Coronary artery (tissue), 2 donors: ENCODE results near the gene PRKCH.
A peak's percentile ranks its signal among the peaks of the same experiment; 100 is the strongest.

Source experiments
- DNase-seq: peaks from one replicate; pipeline ENCODE4 v3.0.0-alpha.2; 2017; ENCODE audit warnings: low spot score
- H3K27ac ChIP-seq, 2 donors: fragments of 200-600 bp; sonication (generic); one replicate each; pipeline ENCODE4 v1.5.1; 2016 to 2019
- H3K4me3 ChIP-seq: fragments of 200-600 bp; sonication (generic); 2 replicates; pipeline ENCODE4 v1.5.1; 2016; ENCODE audit warnings: mild to moderate bottlenecking, moderate library complexity
- TF ChIP-seq, protein P1 (sequence below): fragments of 200-600 bp; sonication (generic); IDR thresholded peaks from one replicate; pipeline ENCODE4 v1.5.1; 2019; ENCODE audit warnings: antibody characterized with exemption

Gene PRKCH

DNA sequence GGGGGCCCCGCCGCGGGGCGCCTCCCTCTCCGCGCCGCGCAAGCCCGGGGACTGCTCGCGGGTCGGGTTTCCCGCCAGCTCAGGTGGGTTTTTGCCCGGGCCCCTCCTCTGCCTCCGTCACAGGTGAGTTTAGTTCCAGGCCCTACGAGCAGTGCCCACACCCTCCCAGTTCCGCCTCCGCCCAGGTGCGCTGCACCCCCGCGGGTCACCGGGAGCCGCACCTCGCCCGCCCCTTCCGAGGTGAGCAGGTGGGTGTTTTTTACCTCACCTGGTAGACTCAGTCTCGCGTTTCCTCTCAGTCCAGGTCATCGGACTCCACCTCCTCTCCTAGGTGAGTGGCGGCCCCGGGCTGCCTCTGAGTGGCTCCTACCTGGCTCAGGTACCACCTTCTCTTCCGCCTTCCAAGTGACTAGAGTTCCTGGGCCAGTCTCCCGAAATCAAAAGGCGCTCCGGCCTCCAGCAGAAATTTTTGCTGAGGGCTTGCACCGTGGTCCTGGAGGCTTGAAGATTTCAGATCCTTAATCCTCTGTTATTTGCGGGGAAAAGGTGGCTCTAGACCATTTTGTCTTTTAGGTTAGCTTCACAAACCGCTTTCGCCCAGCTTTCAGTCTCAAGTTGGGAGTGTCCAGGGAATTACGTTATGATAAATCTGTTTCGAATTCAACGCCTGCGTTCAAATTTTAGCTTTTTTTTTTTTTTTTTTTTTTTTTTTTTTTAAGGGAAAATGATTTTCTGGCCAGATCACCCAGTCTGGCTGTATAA, 40.0 kb upstream of the PRKCH start, which contains the start of gene TMEM30B:
TMEM30B (minus strand) TSS at position 153 of the 762 bp plus-strand sequence. CDS start 191 bp downstream, outside the sequence.
- TF ChIP-seq, protein P1, sequence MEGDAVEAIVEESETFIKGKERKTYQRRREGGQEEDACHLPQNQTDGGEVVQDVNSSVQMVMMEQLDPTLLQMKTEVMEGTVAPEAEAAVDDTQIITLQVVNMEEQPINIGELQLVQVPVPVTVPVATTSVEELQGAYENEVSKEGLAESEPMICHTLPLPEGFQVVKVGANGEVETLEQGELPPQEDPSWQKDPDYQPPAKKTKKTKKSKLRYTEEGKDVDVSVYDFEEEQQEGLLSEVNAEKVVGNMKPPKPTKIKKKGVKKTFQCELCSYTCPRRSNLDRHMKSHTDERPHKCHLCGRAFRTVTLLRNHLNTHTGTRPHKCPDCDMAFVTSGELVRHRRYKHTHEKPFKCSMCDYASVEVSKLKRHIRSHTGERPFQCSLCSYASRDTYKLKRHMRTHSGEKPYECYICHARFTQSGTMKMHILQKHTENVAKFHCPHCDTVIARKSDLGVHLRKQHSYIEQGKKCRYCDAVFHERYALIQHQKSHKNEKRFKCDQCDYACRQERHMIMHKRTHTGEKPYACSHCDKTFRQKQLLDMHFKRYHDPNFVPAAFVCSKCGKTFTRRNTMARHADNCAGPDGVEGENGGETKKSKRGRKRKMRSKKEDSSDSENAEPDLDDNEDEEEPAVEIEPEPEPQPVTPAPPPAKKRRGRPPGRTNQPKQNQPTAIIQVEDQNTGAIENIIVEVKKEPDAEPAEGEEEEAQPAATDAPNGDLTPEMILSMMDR, result no peak
- DNase-seq, result no peak
- Histone ChIP-seq H3K27ac (peak within 1 kb of the TSS; percentile 55 to 86), H3K4me3 (peak within 1 kb of the TSS; percentile 68)

DNA sequence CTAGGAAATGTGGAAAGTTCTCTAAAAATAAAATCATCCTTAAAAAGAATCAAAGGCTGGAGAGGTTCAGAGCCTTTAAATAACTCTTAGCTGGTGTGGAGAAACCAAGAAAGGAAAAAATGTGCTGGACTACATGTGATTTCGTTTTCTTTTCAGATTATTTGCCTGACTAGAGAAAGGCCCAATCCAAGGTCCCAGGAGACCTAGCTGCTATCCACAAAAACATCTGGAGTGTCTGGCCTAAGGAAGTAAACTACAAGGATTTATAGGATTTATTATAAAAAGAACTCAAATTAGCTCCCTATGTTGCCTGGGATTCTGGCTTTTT, 39.5 kb upstream of the PRKCH start:
- DNase-seq, result no peak
- H3K4me3 ChIP-seq, result no peak overlapping the region
- H3K27ac ChIP-seq, result no peak overlapping the region
- TF ChIP-seq, protein P1, result no peak

DNA sequence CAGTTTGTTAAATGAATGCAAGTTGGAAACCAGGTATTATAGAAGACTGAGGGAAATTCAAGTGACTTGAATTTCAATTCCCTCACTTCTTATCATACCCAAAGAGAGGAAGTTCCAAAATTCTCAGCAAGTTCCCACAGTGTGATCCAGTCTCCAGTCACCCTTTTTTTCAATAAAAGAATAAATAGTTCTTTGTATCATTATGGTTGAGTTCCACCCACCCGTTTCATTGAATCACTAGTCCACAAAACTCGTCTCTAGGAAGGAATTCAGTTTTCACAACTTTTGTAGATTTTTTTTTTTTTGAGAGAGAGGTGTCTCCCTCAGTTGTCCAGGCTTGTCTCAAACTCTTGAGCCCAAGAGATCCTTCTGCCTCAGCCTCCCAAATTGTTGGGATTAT, 38.6 kb upstream of the PRKCH start:
- TF ChIP-seq, protein P1, result no peak
- no peak for DNase-seq
- Histone ChIP-seq H3K27ac (no peak overlapping the region), H3K4me3 (no peak overlapping the region)

DNA sequence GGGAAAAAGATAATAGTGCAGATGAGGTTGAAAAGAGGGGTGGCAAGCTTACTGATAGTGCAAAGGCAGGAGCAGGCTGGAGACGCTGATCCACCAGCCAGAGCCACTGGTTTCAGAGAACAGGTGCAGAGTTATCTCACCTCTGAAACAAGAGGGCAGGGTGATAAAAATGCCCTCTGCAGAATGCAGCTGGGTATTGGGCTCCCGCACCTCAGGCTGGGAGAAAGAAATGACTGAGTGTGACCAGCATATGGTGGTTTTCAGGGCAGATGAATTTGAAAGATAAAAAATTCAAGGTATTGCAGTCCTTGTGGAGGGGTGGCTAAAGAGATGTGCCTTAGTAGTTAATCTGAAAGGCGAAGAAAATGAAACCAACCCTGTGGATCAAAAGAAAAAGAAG, 37.4 kb upstream of the PRKCH start:
- no peak overlapping the region for H3K27ac ChIP-seq
- no peak overlapping the region for H3K4me3 ChIP-seq
- TF ChIP-seq, protein P1, result no peak
- DNase-seq, result no peak

DNA sequence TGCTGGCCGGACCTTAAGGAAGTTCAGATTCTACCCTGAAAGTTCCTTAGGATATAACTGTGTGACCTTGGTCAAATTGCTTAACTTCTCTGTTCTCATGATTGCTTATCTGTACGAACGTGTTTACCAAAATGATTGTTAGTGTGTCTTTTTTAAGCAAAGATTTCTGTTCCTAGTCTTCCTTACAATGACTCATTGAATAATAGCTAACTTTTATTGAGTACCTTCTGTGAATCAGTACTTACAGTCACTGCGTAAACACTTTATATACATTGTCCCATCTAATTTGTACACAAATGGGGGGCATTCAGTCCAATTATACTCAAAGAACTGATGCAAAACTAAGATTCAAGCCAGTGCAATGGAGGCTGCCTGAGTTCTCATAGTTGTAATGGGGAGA, 36.0 kb upstream of the PRKCH start:
- no peak overlapping the region for H3K27ac ChIP-seq
- no peak overlapping the region for H3K4me3 ChIP-seq
- TF ChIP-seq, protein P1, result no peak
- no peak for DNase-seq

DNA sequence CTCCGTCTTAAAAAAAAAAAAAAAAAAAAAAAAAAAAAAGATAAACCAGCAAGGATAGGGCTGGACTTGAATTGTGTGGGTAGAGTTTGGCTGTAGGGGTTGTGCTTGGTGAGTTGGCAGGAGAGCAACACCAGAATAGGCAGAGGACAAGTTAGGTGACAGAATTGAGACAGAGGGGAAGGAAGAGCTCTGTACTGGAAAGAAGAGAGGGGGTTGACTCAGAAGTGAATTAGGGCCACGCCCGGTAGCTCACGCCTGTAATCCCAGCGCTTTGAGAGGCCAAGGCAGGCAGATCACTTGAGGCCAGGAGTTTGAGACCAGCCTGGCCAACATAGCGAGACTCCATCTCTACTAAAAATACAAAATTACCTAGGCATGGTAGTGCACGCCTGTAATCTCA, 34.2 kb upstream of the PRKCH start:
- TF ChIP-seq, protein P1, result no peak
- no peak for DNase-seq
- Histone ChIP-seq H3K27ac (no peak overlapping the region), H3K4me3 (no peak overlapping the region)

DNA sequence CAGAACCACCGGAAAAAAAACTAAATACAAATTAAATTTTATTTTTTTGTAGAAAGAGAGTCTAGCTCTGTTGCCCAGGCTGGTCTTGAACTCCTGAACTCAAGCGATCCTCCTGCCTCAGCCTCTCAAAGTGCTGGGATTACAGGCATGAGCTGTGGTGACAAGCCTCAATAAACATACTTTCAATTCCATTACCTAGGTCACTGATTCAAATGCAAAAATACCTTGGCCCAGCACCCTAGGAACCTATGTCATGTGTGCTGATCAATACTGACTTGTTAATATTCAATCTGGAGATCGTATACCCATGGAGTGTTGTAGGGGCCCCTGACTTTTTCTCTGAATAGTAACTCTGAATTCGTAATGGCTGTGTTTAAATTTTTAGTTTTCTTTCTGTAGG, 33.2 kb upstream of the PRKCH start:
- DNase-seq, result no peak
- TF ChIP-seq, protein P1, result no peak
- no peak overlapping the region for H3K27ac ChIP-seq

More for the DNA sequence above, 33.2 kb upstream of the PRKCH start:
- H3K4me3 ChIP-seq, result no peak overlapping the region
